SU-DHL-6 (cell line): Measurements from ENCODE around the gene LMO7.

Source experiments
- H2AFZ ChIP-seq: fragments of 200-600 bp; sonication (generic); 2 replicates; pipeline ENCODE4 v1.6.1; 2014; ENCODE audit warnings: low read depth, mild to moderate bottlenecking, moderate library complexity, mixed read lengths, antibody characterized with exemption, low read length; ENCODE audit not compliant: severe bottlenecking
- H3F3A ChIP-seq: fragments of 200-600 bp; shearing (Covaris generic); 2 replicates; pipeline ENCODE4 v1.6.0; 2016; ENCODE audit warnings: antibody characterized with exemption, mild to moderate bottlenecking; ENCODE audit not compliant: insufficient read depth
- H3K27ac ChIP-seq: fragments of 200-600 bp; sonication (generic); 2 replicates; pipeline ENCODE4 v1.5.1; 2016; ENCODE audit warnings: low read depth, mild to moderate bottlenecking, low read length, moderate library complexity, mixed read lengths
- H3K27me3 ChIP-seq: fragments of 200-600 bp; sonication (generic), shearing (Covaris generic); 2 replicates; pipeline ENCODE4 v1.6.0; 2014; ENCODE audit warnings: mild to moderate bottlenecking, low read length
- H3K36me3 ChIP-seq: fragments of 200-600 bp; sonication (generic); 2 replicates; pipeline ENCODE4 v1.6.1; 2014; ENCODE audit warnings: mild to moderate bottlenecking, low read length, mixed read lengths
- H3K4me2 ChIP-seq: fragments of 300-600, 200-600 bp; shearing (Covaris generic), sonication (generic); 2 replicates; pipeline ENCODE4 v1.6.0; 2014; ENCODE audit warnings: low read length, low read depth, mild to moderate bottlenecking; ENCODE audit not compliant: poor library complexity, severe bottlenecking
- H3K4me3 ChIP-seq: fragments of 200-600 bp; sonication (generic); 2 replicates; pipeline ENCODE4 v1.5.1; 2014; ENCODE audit warnings: antibody characterized with exemption, low read length, mild to moderate bottlenecking, mixed read lengths; ENCODE audit not compliant: insufficient read depth, poor library complexity, severe bottlenecking
- H3K79me2 ChIP-seq: fragments of 200-600 bp; sonication (generic); 2 replicates; pipeline ENCODE4 v1.6.1; 2014; ENCODE audit warnings: mild to moderate bottlenecking, low read length, moderate library complexity; ENCODE audit not compliant: insufficient read depth
- H3K9ac ChIP-seq: fragments of 200-600 bp; sonication (generic); 2 replicates; pipeline ENCODE4 v1.7.0; 2014; ENCODE audit warnings: mild to moderate bottlenecking, low read length
- H3K9me2 ChIP-seq: fragments of 200-600 bp; sonication (generic); replicated peaks from 2 replicates; pipeline ENCODE4 v1.6.1; 2014; ENCODE audit warnings: low read length; ENCODE audit not compliant: insufficient read depth
- H3K9me3 ChIP-seq: fragments of 200-600 bp; sonication (generic); 2 replicates; pipeline ENCODE4 v1.6.1; 2014; ENCODE audit warnings: low read length, mixed read lengths; ENCODE audit not compliant: insufficient read depth
- H4K20me1 ChIP-seq: fragments of 200-600 bp; sonication (generic); 2 replicates; pipeline ENCODE4 v1.6.1; 2014; ENCODE audit warnings: low read depth, mild to moderate bottlenecking, antibody characterized with exemption, low read length, moderate library complexity, mixed read lengths
- CTCF ChIP-seq: fragments of 200-600 bp; sonication (generic); IDR thresholded peaks from one replicate; pipeline ENCODE4 v1.5.1; 2017; ENCODE audit warnings: antibody characterized with exemption, mild to moderate bottlenecking, low read length, moderate library complexity; ENCODE audit not compliant: insufficient read depth, poor library complexity, severe bottlenecking
- EZH2phosphoT487 ChIP-seq: fragments of 200-600 bp; sonication (generic), shearing (Covaris generic); conservative IDR thresholded peaks from 2 replicates; pipeline ENCODE4 v1.6.1; 2018; ENCODE audit warnings: mild to moderate bottlenecking, antibody characterized with exemption, low read length, moderate library complexity, mixed read lengths

LMO7 gene

GRCh38 chr13:75754936-75755335, 118.8 kb downstream of the LMO7 start:
- H3K9me3 ChIP-seq, result 0 out of 2 replicates have a peak, but pooled peaks cover 7% of the 10 kb centered on the region
- TF ChIP-seq EZH2phosphoT487 (no peak), CTCF (no peak)
- no peak overlapping the region for H3K4me3 ChIP-seq
- H3K36me3 ChIP-seq, result peaks cover 30% of the 10 kb centered on the region
- H3K79me2 ChIP-seq, result peaks cover 85% of the 10 kb centered on the region
- H3K9ac ChIP-seq, result no peak overlapping the region
- H3F3A ChIP-seq, result no peaks in the 10 kb centered on the region; the same call in 1 of the 2 replicates
- no peaks in the 10 kb centered on the region for H3K27me3 ChIP-seq
- H3K4me2 ChIP-seq, result no peak overlapping the region
- no peak overlapping the region for H3K27ac ChIP-seq
- peaks cover 5% of the 10 kb centered on the region; the same call in 1 of the 2 replicates for H4K20me1 ChIP-seq
- no peak overlapping the region for H2AFZ ChIP-seq
- no peaks in the 10 kb centered on the region for H3K9me2 ChIP-seq

- H3K27me3 ChIP-seq, result no peaks in the 10 kb centered on the region
- TF ChIP-seq CTCF, result no peak
- no peak for TF ChIP-seq EZH2phosphoT487
- peaks cover 5% of the 10 kb centered on the region; the same call in 1 of the 2 replicates for H4K20me1 ChIP-seq
- H3K36me3 ChIP-seq, result peaks cover 36% of the 10 kb centered on the region
- 0 out of 2 replicates have a peak, but pooled peaks cover 7% of the 10 kb centered on the region for H3K9me3 ChIP-seq
- no peak overlapping the region for H2AFZ ChIP-seq
- no peaks in the 10 kb centered on the region for H3K9me2 ChIP-seq
- H3K9ac ChIP-seq, result no peak overlapping the region
- no peak overlapping the region for H3K27ac ChIP-seq
- H3K4me2 ChIP-seq, result no peak overlapping the region
- peaks cover 91% of the 10 kb centered on the region for H3K79me2 ChIP-seq
- no peak overlapping the region for H3K4me3 ChIP-seq
- H3F3A ChIP-seq, result no peaks in the 10 kb centered on the region; the same call in 1 of the 2 replicates
Observed at GRCh38 chr13:75757336-75757735, 121.2 kb downstream of the LMO7 start.

DNA sequence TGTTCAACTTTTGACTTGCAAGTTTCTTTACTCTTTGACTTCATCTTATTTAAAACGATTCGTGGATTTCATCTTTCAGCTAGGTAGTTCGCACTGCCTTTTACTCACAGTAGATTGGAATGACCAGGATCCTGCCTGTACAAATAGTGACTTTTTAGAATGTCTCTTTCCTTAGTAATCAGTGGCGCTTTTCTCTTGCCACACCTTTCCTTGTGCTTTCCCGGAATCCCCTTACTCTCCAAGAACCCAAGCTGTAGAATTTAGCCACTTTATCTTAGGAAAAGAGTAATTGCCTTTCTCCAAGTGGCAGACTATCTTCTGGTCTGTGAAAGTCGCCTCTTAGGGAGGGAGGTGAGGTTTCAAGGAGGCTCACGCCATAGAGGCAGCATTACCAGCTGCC, 123.4 kb downstream of the LMO7 start:
- TF ChIP-seq EZH2phosphoT487 (no peak), CTCF (no peak)
- peaks cover 92% of the 10 kb centered on the region for H3K79me2 ChIP-seq
- no peak overlapping the region for H3K4me3 ChIP-seq

More for the DNA sequence above, 123.4 kb downstream of the LMO7 start:
- no peak overlapping the region for H2AFZ ChIP-seq
- H3K36me3 ChIP-seq, result peaks cover 27% of the 10 kb centered on the region
- H3K27ac ChIP-seq, result no peak overlapping the region
- H3K4me2 ChIP-seq, result no peak overlapping the region
- H3K9me2 ChIP-seq, result no peaks in the 10 kb centered on the region
- H4K20me1 ChIP-seq, result peaks cover 5% of the 10 kb centered on the region; the same call in 1 of the 2 replicates
- no peak overlapping the region for H3K9ac ChIP-seq
- no peaks in the 10 kb centered on the region; the same call in 1 of the 2 replicates for H3F3A ChIP-seq
- H3K9me3 ChIP-seq, result no peaks in the 10 kb centered on the region
- H3K27me3 ChIP-seq, result no peaks in the 10 kb centered on the region
